HepG2 (cell line): Measurements from ENCODE around the gene RNF213. TPM values are rescaled to one million over a fixed set of nuclear protein-coding genes. Genes with fewer than 3 reads are reported as not detected.

Source experiments
- ATAC-seq: fragments of 200-7000 bp; cut with Tn5 transposase; 3 replicates; pipeline ENCODE4 v1.9.1; 2020; ENCODE audit warnings: mild to moderate bottlenecking, moderate library complexity
- BruUV-seq: library from RNA; stranded (reverse); fragments of 400-500 nt; replicated peaks from 2 replicates; lab custom pipeline; 2021; lab: Mats Ljungman, UMichigan
- CTCF ChIA-PET: fragments of 300-600 bp; formaldehyde crosslinking; extraction: SDS; loops from one replicate; lab custom pipeline; 2021; ENCODE audit warnings: low total read pairs, inconsistent platforms, low intra/inter-chr PET ratio; lab: Yijun Ruan, JAX
- POLR2A ChIA-PET: fragments of 350-600 bp; sonication (Branson Sonifier 250); formaldehyde crosslinking; loops from one replicate; lab custom pipeline; 2020; ENCODE audit warnings: antibody characterized with exemption, inconsistent platforms; lab: Yijun Ruan, JAX
- DNase-seq: peaks from one replicate; pipeline ENCODE4 v3.0.0-alpha.2; 2015; ENCODE audit warnings: low spot score
- FAIRE-seq: peaks from 3 replicates; lab custom pipeline; 2011; peaks lifted over from hg19 to GRCh38; lab: Jason Lieb, UNC
- H2AFZ ChIP-seq: one replicate; pipeline ENCODE4 v1.6.1; 2011; ENCODE audit warnings: low read length, inconsistent platforms
- H3K27ac ChIP-seq: fragments of 300-600 bp; 3 replicates; pipeline ENCODE4 v1.8.0; 2011; ENCODE audit warnings: mixed run types, mild to moderate bottlenecking, mixed read lengths, low read length, inconsistent platforms; ENCODE audit not compliant: insufficient read depth; ENCODE audit errors: extremely low read length
- H3K27me3 ChIP-seq, 2 experiments: fragments of 200-600 bp in 1 of 2; 2 replicates in 1 of 2; 3 replicates in 1 of 2; pipeline versions ENCODE4 v1.6.0 to v1.8.0; 2011; ENCODE audit warnings: low read length in 2 of 2, mild to moderate bottlenecking in 2 of 2, moderate library complexity in 2 of 2, inconsistent platforms in 1 of 2; ENCODE audit not compliant: insufficient read depth in 2 of 2, control insufficient read depth in 1 of 2
- H3K36me3 ChIP-seq, 2 experiments: fragments of 200-600 bp in 1 of 2; replicated peaks in 1 of 2; 2 replicates in 1 of 2; 3 replicates in 1 of 2; pipeline versions ENCODE4 v1.5.1 to v1.8.0; 2011; ENCODE audit warnings: low read length in 2 of 2, inconsistent platforms in 1 of 2; ENCODE audit not compliant: insufficient read depth in 2 of 2, control insufficient read depth in 1 of 2
- H3K4me1 ChIP-seq: 2 replicates; pipeline ENCODE4 v1.5.1; 2012; ENCODE audit warnings: low read length, inconsistent platforms; ENCODE audit not compliant: insufficient read depth
- H3K4me2 ChIP-seq: 2 replicates; pipeline ENCODE4 v1.6.0; 2011; ENCODE audit warnings: low read depth, low read length, inconsistent platforms
- H3K4me3 ChIP-seq, 3 experiments: fragments of 200-600 bp in 1 of 3; sonication (generic), shearing (Covaris generic) in 1 of 3; replicated peaks in 1 of 3; 2 replicates each; pipeline ENCODE4 v1.5.1; 2011 to 2016; ENCODE audit warnings: low read length in 3 of 3, inconsistent platforms in 2 of 3, low read depth in 2 of 3, mild to moderate bottlenecking in 2 of 3, control low read depth in 1 of 3, mixed read lengths in 1 of 3; ENCODE audit not compliant: insufficient read depth in 1 of 3
- H3K79me2 ChIP-seq: one replicate; pipeline ENCODE4 v1.6.1; 2011; ENCODE audit warnings: low read length, inconsistent platforms; ENCODE audit not compliant: insufficient read depth
- H3K9ac ChIP-seq: 2 replicates; pipeline ENCODE4 v1.6.0; 2011; ENCODE audit warnings: mild to moderate bottlenecking, low read depth, low read length, inconsistent platforms; ENCODE audit not compliant: insufficient read depth
- H3K9me3 ChIP-seq: 2 replicates; pipeline ENCODE4 v1.5.1; 2012; ENCODE audit warnings: mild to moderate bottlenecking, low read length
- H4K20me1 ChIP-seq: 2 replicates; pipeline ENCODE4 v1.6.0; 2011; ENCODE audit warnings: inconsistent platforms, mild to moderate bottlenecking, low read length, moderate library complexity; ENCODE audit not compliant: insufficient read depth
- ARNT2 ChIP-seq: sonication (generic); formaldehyde crosslinking; IDR thresholded peaks from 2 replicates; pipeline ENCODE4 v1.8.0; 2022; ENCODE audit warnings: mild to moderate bottlenecking, low read depth, missing genetic modification reagents, moderate library complexity
- DMTF1 ChIP-seq: sonication (generic); formaldehyde crosslinking; IDR thresholded peaks from 2 replicates; pipeline ENCODE4 v1.4.0; 2020; ENCODE audit warnings: mild to moderate bottlenecking, missing genetic modification reagents
- WGBS: methylation state at CpG from one replicate; pipeline ENCODE4 v1.1.6; 2017; ENCODE audit warnings: low lambda C conversion rate; 5-methylcytosine and 5-hydroxymethylcytosine counted together
- in situ Hi-C: cut with HindIII; loops from 2 replicates; pipeline ENCODE4 v1.10.0; 2017; ENCODE audit warnings: low pct_unique_long_range_greater_than_20kb; ENCODE audit not compliant: extremely low pct_ligation_motif_present
- intact Hi-C: fragments of 100-400 bp; cut with micrococcal nuclease; formaldehyde crosslinking; loops from one replicate; pipeline ENCODE4 v1.10.0; 2022; ENCODE audit not compliant: unreplicated experiment
- polyA plus RNA-seq, 8 experiments: library from polyadenylated mRNA; depleted of rRNA in 3 of 8; stranded (reverse) in 7 of 8; unstranded in 1 of 8; fragments of >200 nt; fragmentation: Illumina TruSeq in 4 of 8; extraction: Trizol in 4 of 8; gene quantifications; 2 replicates each; pipeline versions ENCODE4 v1.2.1 to v1.2.3, GENCODE V29; 2011 to 2016; ENCODE audit warnings: low read depth in 4 of 8, missing spikeins in 1 of 8, mixed read lengths in 1 of 8; ENCODE audit not compliant: insufficient read depth in 1 of 8
- total RNA-seq, 5 experiments: library from RNA; depleted of rRNA; stranded (reverse); fragments of >200 nt; fragmentation: Illumina TruSeq; extraction: Trizol; gene quantifications; 2 replicates each; pipeline ENCODE4 v1.2.3, GENCODE V29; 2016; ENCODE audit warnings: low read depth in 1 of 5
- TF ChIP-seq, protein P1 (sequence below): sonication (generic); formaldehyde crosslinking; IDR thresholded peaks from 2 replicates; pipeline ENCODE4 v1.8.0; 2022; ENCODE audit warnings: missing genetic modification reagents, mild to moderate bottlenecking, inconsistent platforms, borderline replicate concordance

RNF213 gene
- total and polyA plus RNA-seq, 2 of the 13 experiments (the other 11 are each of a cell fraction or from before 2014, with no cell fraction given) = 38.6 to 38.7 TPM

GRCh38 chr17:80212511-80212910 is 48.1 kb upstream of the RNF213 start:
- no peak overlapping the region for H2AFZ ChIP-seq
- no peaks in the 10 kb centered on the region for H4K20me1 ChIP-seq
- BruUV-seq = no TSS peak
- H3K27me3 ChIP-seq = no peaks in the 10 kb centered on the region
- ChIA-PET POLR2A (interaction anchor here (1.7 kb wide), 1 partner anchor 8 kb away, joined by 5 read pairs; the partner anchor contains the start of genes SGSH and SLC26A11), CTCF (no interaction called here)
- no peak overlapping the region for H3K9ac ChIP-seq
- no peaks in the 10 kb centered on the region for H3K4me1 ChIP-seq
- no peak for TF ChIP-seq ARNT2 (CRISPR knock-in tag)
- TF ChIP-seq, protein P1, sequence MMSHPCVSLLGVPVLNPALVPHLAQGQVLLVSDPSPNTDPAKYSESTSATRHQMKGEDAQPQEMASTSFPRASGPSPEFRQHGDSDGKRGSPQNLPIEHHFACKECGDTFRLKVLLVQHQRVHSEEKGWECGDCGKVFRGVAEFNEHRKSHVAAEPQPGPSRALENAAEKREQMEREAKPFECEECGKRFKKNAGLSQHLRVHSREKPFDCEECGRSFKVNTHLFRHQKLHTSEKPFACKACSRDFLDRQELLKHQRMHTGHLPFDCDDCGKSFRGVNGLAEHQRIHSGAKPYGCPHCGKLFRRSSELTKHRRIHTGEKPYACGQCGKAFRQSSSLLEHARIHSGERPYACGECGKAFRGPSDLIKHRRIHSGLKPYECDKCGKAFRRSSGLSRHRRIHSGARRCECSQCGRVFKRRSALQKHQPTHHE (CRISPR knock-in tag) = no peak
- TF ChIP-seq DMTF1 = no peak
- no peaks in the 10 kb centered on the region for H3K9me3 ChIP-seq
- H3K27ac ChIP-seq = no peak overlapping the region
- intact Hi-C loops = no loop called here
- H3K4me2 ChIP-seq = no peak overlapping the region
- no peak overlapping the region for H3K4me3 ChIP-seq
- WGBS = 95% methylated on average over 12 of the region's 12 CpGs
- no peak for ATAC-seq
- FAIRE-seq = no peak
- no peaks in the 10 kb centered on the region for H3K79me2 ChIP-seq
- no peak for DNase-seq
- in situ Hi-C loops = no loop called here
- peaks cover 22 to 48% of the 10 kb centered on the region in 2 experiments for H3K36me3 ChIP-seq
